Right lobe of liver (tissue), 4 donors: ENCODE measurements around the gene ASGR2.

ENCODE experiments used
- POLR2A ChIP-seq: fragments of 450-650 bp; IDR thresholded peaks from one replicate; pipeline ENCODE4 v1.6.1; 2017; ENCODE audit warnings: antibody characterized with exemption, mild to moderate bottlenecking
- TF ChIP-seq, protein P1 (sequence below), 4 donors: fragments of 200-600 bp in 3 of 4; fragments of 450-650 bp in 1 of 4; IDR thresholded peaks; one replicate each; pipeline versions ENCODE4 v1.5.1 to v1.8.0; 2016 to 2022; ENCODE audit warnings: antibody characterized with exemption in 4 of 4, mild to moderate bottlenecking in 2 of 4
- donor health status: DM: no; HTN: no; CAD: no.
- donor health status: DM: no; HTN: no; CAD: no.
- donor health status: DM: no; HTN: yes; CAD: no.

- TF ChIP-seq, protein P1, sequence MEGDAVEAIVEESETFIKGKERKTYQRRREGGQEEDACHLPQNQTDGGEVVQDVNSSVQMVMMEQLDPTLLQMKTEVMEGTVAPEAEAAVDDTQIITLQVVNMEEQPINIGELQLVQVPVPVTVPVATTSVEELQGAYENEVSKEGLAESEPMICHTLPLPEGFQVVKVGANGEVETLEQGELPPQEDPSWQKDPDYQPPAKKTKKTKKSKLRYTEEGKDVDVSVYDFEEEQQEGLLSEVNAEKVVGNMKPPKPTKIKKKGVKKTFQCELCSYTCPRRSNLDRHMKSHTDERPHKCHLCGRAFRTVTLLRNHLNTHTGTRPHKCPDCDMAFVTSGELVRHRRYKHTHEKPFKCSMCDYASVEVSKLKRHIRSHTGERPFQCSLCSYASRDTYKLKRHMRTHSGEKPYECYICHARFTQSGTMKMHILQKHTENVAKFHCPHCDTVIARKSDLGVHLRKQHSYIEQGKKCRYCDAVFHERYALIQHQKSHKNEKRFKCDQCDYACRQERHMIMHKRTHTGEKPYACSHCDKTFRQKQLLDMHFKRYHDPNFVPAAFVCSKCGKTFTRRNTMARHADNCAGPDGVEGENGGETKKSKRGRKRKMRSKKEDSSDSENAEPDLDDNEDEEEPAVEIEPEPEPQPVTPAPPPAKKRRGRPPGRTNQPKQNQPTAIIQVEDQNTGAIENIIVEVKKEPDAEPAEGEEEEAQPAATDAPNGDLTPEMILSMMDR (IDR thresholded peaks at IDR 0.05) = no peak
- no peak for TF ChIP-seq POLR2A
Observed at GRCh38 chr17:7079581-7080455, 34.8 kb downstream of the ASGR2 start, which contains the start of gene CLEC10A.
